Right lobe of liver (tissue), 4 donors: ENCODE data around the gene CENPB.

Experiments used
- POLR2A ChIP-seq: fragments of 450-650 bp; IDR thresholded peaks from one replicate; pipeline ENCODE4 v1.6.1; 2017; ENCODE audit warnings: antibody characterized with exemption, mild to moderate bottlenecking
- TF ChIP-seq, protein P1 (sequence below), 4 donors: fragments of 200-600 bp in 3 of 4; fragments of 450-650 bp in 1 of 4; IDR thresholded peaks; one replicate each; pipeline versions ENCODE4 v1.5.1 to v1.8.0; 2016 to 2022; ENCODE audit warnings: antibody characterized with exemption in 4 of 4, mild to moderate bottlenecking in 2 of 4
- donor health status: DM: no; HTN: no; CAD: no.
- donor health status: DM: no; HTN: no; CAD: no.
- donor health status: DM: no; HTN: yes; CAD: no.

DNA sequence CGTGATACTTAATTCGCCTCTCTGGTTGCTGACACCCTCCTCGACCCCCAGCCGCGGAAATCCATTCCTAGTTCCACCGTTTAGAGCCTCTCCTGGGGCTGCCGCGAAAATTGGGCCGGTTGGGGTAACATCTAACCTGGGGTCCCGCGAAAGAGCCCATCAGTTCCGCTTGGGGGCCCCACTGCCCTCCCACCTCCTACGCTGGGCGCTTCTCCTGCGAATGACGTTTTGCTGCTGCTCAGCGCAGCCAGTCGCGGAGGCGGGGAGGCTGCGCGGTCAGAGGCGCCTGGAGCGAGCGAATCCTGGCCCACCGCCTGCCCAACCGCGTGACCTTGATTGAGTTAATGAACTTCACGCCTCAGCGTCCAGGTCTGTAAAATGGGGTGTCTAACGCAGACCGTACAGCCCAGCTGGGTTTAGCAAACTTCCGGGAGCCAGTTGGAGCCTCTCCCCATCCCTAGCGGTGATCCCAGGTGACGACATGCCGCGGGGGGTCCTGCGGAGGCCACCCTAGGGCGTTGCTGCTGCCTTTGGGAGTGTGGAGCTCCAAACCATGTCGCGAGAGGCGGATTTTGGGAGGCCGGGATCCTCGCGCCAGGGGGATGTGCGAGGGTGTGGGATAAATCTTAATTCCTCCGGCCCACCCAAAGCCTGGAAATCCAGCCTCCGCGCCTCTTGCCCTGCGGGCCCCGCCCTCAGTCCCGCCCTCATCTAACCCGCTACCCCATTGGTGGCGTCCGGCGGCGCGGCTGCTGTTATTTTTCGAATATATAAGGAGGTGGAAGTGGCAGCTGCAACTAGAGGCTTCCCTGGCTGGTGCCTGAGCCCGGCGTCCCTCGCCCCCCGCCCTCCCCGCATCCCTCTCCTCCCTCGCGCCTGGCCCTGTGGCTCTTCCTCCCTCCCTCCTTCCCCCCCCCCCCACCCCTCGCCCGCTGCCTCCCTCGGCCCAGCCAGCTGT is 9.2 kb upstream of the CENPB start, which contains the start of gene CDC25B:
- peak; percentile 51 for TF ChIP-seq POLR2A
- TF ChIP-seq, protein P1, sequence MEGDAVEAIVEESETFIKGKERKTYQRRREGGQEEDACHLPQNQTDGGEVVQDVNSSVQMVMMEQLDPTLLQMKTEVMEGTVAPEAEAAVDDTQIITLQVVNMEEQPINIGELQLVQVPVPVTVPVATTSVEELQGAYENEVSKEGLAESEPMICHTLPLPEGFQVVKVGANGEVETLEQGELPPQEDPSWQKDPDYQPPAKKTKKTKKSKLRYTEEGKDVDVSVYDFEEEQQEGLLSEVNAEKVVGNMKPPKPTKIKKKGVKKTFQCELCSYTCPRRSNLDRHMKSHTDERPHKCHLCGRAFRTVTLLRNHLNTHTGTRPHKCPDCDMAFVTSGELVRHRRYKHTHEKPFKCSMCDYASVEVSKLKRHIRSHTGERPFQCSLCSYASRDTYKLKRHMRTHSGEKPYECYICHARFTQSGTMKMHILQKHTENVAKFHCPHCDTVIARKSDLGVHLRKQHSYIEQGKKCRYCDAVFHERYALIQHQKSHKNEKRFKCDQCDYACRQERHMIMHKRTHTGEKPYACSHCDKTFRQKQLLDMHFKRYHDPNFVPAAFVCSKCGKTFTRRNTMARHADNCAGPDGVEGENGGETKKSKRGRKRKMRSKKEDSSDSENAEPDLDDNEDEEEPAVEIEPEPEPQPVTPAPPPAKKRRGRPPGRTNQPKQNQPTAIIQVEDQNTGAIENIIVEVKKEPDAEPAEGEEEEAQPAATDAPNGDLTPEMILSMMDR (IDR thresholded peaks at IDR 0.05): peak; percentile 28 to 71 (median 40)
